ENCODE measurements around the gene KCNJ9. TPM values are rescaled to one million over a fixed set of nuclear protein-coding genes. Genes with fewer than 3 reads are reported as not detected.

The KCNJ9 gene
- total RNA-seq, 1 experiment from 2014 or later, result not detected

DNA sequence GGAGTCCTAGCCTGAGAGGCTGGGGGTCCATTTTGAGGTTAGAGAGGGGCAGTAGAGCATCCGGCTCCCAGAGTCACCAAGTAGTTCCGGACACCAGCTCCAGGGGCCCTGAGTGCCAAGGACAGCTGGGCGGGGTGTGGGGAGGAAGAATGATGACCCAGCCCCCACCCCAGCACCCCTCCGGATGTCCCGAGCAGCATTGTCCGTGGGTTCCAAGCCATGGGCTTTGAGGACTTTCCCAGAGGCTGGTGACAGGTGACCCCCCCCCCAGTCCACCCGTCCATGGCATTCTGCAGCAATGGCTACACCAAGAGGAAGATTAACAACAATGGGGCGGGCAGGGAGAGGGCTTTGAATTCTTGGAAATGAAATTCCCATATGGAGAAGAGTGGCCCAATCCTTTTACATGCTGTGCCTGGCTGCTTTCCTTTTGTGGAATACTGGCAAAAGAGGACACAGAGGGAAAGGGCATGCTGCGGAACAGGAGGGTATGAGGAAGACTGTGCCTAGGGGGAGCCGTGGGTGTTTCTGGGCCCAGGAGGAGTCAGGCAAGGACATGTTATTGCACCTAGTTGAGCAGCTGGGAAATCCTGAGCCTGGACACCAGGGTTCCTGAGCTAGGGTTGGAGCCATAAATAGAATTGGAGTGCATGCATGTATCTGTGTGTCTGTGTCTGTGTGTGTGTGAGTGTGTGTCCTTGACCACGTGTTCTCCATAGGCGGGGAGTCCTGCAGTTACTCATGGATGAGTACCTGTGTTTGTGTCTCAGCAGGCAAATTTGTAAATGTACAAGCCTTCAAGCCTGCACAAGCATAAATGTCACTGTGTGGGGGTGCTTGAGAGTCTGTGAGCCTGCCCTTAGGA lies 35.2 kb downstream of the KCNJ9 start:
- H3K4me3 Mint-ChIP-seq (ENCODE audit: low read depth, unreplicated experiment), result no peak overlapping the region

DNA sequence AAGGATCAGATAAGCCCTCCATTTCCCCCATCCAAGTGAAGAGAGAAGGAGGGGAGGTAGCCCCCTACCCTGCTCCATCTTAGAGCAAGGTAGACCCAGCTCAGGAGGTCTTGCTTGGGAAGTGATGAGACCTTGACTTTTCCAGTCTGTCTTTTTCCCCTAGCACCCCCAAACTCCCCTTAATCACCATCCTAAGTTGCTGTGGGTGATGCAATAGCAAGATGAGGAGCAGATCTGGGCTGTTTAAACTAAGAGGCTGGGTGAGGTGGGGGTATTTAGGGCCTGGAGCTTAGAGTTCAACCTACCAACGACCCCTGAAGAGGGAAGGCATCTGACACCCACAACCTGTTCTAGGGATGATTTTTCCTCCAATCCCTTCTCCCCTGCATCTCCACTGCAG lies 36.0 kb downstream of the KCNJ9 start:
- no TSS peak for BruUV-seq (replicated peaks)
- no peak for DNase-seq
- H3K9me3 Mint-ChIP-seq (ENCODE audit: low read depth, unreplicated experiment), result no peaks in the 10 kb centered on the region
- CTCF ChIA-PET, result interaction anchor here (1.5 kb wide), 1 partner anchor 135 kb away, joined by 3 read pairs; no protein-coding TSS in a partner anchor
- H3K27me3 Mint-ChIP-seq (ENCODE audit: unreplicated experiment), result peaks cover 81% of the 10 kb centered on the region
- H3K36me3 Mint-ChIP-seq (ENCODE audit: insufficient read depth, unreplicated experiment), result no peaks in the 10 kb centered on the region
- H3K4me1 Mint-ChIP-seq (ENCODE audit: low read depth, unreplicated experiment), result no peaks in the 10 kb centered on the region
- intact Hi-C loops (cut with micrococcal nuclease; ENCODE audit: unreplicated experiment), result no loop called here
- TF ChIP-seq, protein P1, sequence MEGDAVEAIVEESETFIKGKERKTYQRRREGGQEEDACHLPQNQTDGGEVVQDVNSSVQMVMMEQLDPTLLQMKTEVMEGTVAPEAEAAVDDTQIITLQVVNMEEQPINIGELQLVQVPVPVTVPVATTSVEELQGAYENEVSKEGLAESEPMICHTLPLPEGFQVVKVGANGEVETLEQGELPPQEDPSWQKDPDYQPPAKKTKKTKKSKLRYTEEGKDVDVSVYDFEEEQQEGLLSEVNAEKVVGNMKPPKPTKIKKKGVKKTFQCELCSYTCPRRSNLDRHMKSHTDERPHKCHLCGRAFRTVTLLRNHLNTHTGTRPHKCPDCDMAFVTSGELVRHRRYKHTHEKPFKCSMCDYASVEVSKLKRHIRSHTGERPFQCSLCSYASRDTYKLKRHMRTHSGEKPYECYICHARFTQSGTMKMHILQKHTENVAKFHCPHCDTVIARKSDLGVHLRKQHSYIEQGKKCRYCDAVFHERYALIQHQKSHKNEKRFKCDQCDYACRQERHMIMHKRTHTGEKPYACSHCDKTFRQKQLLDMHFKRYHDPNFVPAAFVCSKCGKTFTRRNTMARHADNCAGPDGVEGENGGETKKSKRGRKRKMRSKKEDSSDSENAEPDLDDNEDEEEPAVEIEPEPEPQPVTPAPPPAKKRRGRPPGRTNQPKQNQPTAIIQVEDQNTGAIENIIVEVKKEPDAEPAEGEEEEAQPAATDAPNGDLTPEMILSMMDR (IDR thresholded peaks at IDR 0.05; ENCODE audit: unreplicated experiment), result no peak
- H3K27ac Mint-ChIP-seq (ENCODE audit: unreplicated experiment), result no peak overlapping the region
- H3K4me3 Mint-ChIP-seq (ENCODE audit: low read depth, unreplicated experiment), result no peak overlapping the region

More for the DNA sequence above, 35.2 kb downstream of the KCNJ9 start:
- H3K27me3 Mint-ChIP-seq (ENCODE audit: unreplicated experiment), result peaks cover 88% of the 10 kb centered on the region
- H3K4me1 Mint-ChIP-seq (ENCODE audit: low read depth, unreplicated experiment), result no peaks in the 10 kb centered on the region
- no peaks in the 10 kb centered on the region for H3K36me3 Mint-ChIP-seq (ENCODE audit: insufficient read depth, unreplicated experiment)
- no peaks in the 10 kb centered on the region for H3K9me3 Mint-ChIP-seq (ENCODE audit: low read depth, unreplicated experiment)
- CTCF ChIA-PET, result interaction anchor here (1.5 kb wide), 1 partner anchor 136 kb away, joined by 3 read pairs; no protein-coding TSS in a partner anchor
- intact Hi-C loops (cut with micrococcal nuclease; ENCODE audit: unreplicated experiment), result no loop called here
- BruUV-seq (replicated peaks), result no TSS peak
- no peak for DNase-seq
- TF ChIP-seq, protein P1 (IDR thresholded peaks at IDR 0.05; ENCODE audit: unreplicated experiment), result no peak
- no peak overlapping the region for H3K27ac Mint-ChIP-seq (ENCODE audit: unreplicated experiment)

DNA sequence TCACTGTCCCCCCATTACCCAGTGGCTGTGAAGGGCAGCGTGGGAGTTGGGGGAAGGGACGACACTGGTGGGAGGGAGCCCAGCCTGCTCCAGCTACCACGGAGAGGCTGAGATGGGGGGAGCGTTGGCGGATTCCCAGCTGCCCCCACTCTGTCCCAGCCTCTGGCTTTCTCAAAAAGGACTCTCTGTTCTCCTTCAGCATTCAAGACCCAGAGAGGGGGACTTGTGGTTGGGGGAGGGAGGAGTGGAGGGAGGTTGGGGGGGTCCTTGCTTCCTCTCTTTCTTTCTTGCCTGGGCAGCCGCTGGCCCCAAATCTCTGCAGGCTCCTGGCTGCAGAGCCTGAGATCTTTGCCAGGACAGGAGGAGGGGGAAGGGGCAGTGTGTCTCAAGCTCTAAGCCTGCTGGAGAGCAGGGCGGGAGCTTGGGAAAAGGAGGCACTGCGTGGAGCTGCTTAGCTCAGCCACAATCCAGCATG lies 36.4 kb downstream of the KCNJ9 start:
- no peak overlapping the region for H3K27ac Mint-ChIP-seq (ENCODE audit: unreplicated experiment)
- CTCF ChIA-PET, result no interaction called here
- no peaks in the 10 kb centered on the region for H3K4me1 Mint-ChIP-seq (ENCODE audit: low read depth, unreplicated experiment)

DNA sequence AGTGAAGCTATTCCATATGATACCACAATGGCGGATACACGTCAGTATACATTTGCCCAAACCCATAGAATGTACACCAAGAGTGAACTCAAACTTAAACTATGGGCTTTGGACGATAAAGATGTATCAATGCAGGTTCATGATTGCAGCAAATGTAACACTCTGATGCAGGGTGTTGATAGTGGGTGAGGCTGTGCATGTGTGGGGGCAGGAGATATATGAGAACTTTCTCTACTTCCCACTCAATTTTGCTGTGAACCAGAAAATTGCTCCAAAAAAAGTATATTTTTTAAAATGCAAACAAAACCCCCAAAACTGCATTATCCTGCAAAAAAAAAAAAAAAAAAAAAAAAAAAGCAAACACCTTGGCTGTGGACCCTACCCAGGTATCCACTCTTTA lies 37.6 kb downstream of the KCNJ9 start:
- H3K27me3 Mint-ChIP-seq (ENCODE audit: unreplicated experiment), result peaks cover 64% of the 10 kb centered on the region
- H3K4me3 Mint-ChIP-seq (ENCODE audit: low read depth, unreplicated experiment), result no peak overlapping the region
- no TSS peak for BruUV-seq (replicated peaks)
- no peak overlapping the region for H3K27ac Mint-ChIP-seq (ENCODE audit: unreplicated experiment)
- intact Hi-C loops (cut with micrococcal nuclease; ENCODE audit: unreplicated experiment), result no loop called here
- TF ChIP-seq, protein P1 (IDR thresholded peaks at IDR 0.05; ENCODE audit: unreplicated experiment), result no peak
- CTCF ChIA-PET, result no interaction called here
- peaks cover 5% of the 10 kb centered on the region for H3K36me3 Mint-ChIP-seq (ENCODE audit: insufficient read depth, unreplicated experiment)
- no peak for DNase-seq
- peaks cover 2% of the 10 kb centered on the region for H3K4me1 Mint-ChIP-seq (ENCODE audit: low read depth, unreplicated experiment)
- H3K9me3 Mint-ChIP-seq (ENCODE audit: low read depth, unreplicated experiment), result no peaks in the 10 kb centered on the region

More for the DNA sequence above, 36.4 kb downstream of the KCNJ9 start:
- peaks cover 76% of the 10 kb centered on the region for H3K27me3 Mint-ChIP-seq (ENCODE audit: unreplicated experiment)
- intact Hi-C loops (cut with micrococcal nuclease; ENCODE audit: unreplicated experiment), result no loop called here
- H3K36me3 Mint-ChIP-seq (ENCODE audit: insufficient read depth, unreplicated experiment), result no peaks in the 10 kb centered on the region
- no peak overlapping the region for H3K4me3 Mint-ChIP-seq (ENCODE audit: low read depth, unreplicated experiment)
- no peaks in the 10 kb centered on the region for H3K9me3 Mint-ChIP-seq (ENCODE audit: low read depth, unreplicated experiment)
- BruUV-seq (replicated peaks), result no TSS peak
- no peak for DNase-seq
- TF ChIP-seq, protein P1 (IDR thresholded peaks at IDR 0.05; ENCODE audit: unreplicated experiment), result no peak

Data from Calu3 (cell line).